ENCODE results near the gene ATXN3L.

GRCh38 chrX:13340182-13340791 is 20.4 kb upstream of the ATXN3L start:
- TF ChIP-seq CTCF (IDR thresholded peaks at IDR 0.05) = no peak
- no peak for TF ChIP-seq POLR2A (IDR thresholded peaks at IDR 0.05)

Measured in esophagus squamous epithelium (tissue), 4 donors.